Measurements from ENCODE around the gene USP53. TPM values are rescaled to one million over a fixed set of nuclear protein-coding genes. Genes with fewer than 3 reads are reported as not detected.

Gene USP53
- total and polyA plus RNA-seq, 10 of the 15 experiments (the other 5 are each of a cell fraction or from before 2014, with no cell fraction given): 0.23 to 4.0 (median 2.7) TPM

DNA sequence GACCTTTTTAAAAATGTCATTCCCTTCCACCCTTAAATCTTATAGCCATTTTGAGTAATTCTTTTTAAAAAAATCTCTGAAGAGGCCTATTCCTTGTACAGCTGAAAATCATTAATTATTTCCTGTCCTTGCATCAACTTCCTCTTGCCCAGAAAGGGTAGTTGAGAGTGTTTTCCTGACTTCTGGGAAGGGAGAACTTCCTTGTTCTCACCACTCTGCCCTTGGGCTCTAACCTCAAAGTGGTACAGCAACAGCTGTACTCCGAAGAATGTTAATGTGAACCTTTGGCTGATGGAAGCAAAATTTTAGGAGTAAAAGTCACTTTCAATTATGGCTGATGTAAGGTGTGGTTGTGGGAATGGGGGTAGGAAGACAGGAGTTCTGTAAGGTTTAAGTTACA lies 124.5 kb downstream of the USP53 start:
- Histone ChIP-seq H3K36me3 (ENCODE audit: control insufficient read depth in 2 of 2, insufficient read depth in 2 of 2, low read length in 1 of 2) (no peaks in the 10 kb centered on the region), H3K4me3 (no peak overlapping the region), H3K4me1 (ENCODE audit: control insufficient read depth, insufficient read depth, low read length) (no peaks in the 10 kb centered on the region), H2AFZ (ENCODE audit: control insufficient read depth, low read depth, low read length) (no peak overlapping the region), H3K9me3 (replicated peaks; ENCODE audit: control insufficient read depth, insufficient read depth, low read length) (no peaks in the 10 kb centered on the region), H3K27ac (ENCODE audit: control insufficient read depth, insufficient read depth) (no peak overlapping the region), H3K79me2 (ENCODE audit: control insufficient read depth, insufficient read depth, low read length) (no peaks in the 10 kb centered on the region), H4K20me1 (ENCODE audit: control insufficient read depth, insufficient read depth) (no peaks in the 10 kb centered on the region), H3K4me2 (ENCODE audit: control insufficient read depth, insufficient read depth) (no peak overlapping the region), H3K9ac (ENCODE audit: control insufficient read depth, insufficient read depth, low read length) (no peak overlapping the region), H3K27me3 (replicated peaks in 1 of 2; ENCODE audit: control insufficient read depth in 2 of 2, insufficient read depth in 2 of 2, low read length in 1 of 2) (no peaks in the 10 kb centered on the region)
- no peak for FAIRE-seq
- ChIA-PET SMC1A (ENCODE audit: uncharacterized antibody, unreplicated experiment) (no interaction called here), CTCF (no interaction called here), RAD21 (ENCODE audit: unreplicated experiment) (no interaction called here), POLR2A (no interaction called here)
- BruUV-seq (replicated peaks): no TSS peak
- in situ Hi-C loops (cut with MboI): no loop called here
- no peak for DNase-seq (ENCODE audit: low read depth, low spot score)
- ATAC-seq: no peak
- intact Hi-C loops (cut with micrococcal nuclease; ENCODE audit: unreplicated experiment): no loop called here
- 35% methylated on average over 1 of the region's 1 CpG for WGBS (ENCODE audit: insufficient coverage, insufficient replicate concordance, low lambda C conversion rate, missing lambda C conversion rate)
- TF ChIP-seq SMAD1 (IDR thresholded peaks at IDR 0.05; ENCODE audit: low read depth, partially characterized antibody) (no peak), RFX5 (IDR thresholded peaks at IDR 0.05; ENCODE audit: low read depth, low read length) (no peak), KLF5 (IDR thresholded peaks at IDR 0.05; ENCODE audit: partially characterized antibody) (no peak), IKZF1 (conservative IDR thresholded peaks at IDR 0.05) (no peak), TAF1 (IDR thresholded peaks at IDR 0.05; ENCODE audit: borderline replicate concordance, low read depth, low read length) (no peak), ZNF384 (IDR thresholded peaks at IDR 0.05; ENCODE audit: borderline replicate concordance, low read depth, low read length) (no peak), NFYB (IDR thresholded peaks at IDR 0.05; ENCODE audit: insufficient read depth, low read depth, low read length) (no peak), NFIC (IDR thresholded peaks at IDR 0.05; ENCODE audit: low read depth, low read length) (no peak), CHD4 (IDR thresholded peaks at IDR 0.05) (no peak), ZSCAN29 (IDR thresholded peaks at IDR 0.05) (no peak), ZNF592 (IDR thresholded peaks at IDR 0.05) (no peak), NR2C2 (IDR thresholded peaks at IDR 0.05; ENCODE audit: borderline replicate concordance, control insufficient read depth, insufficient read length, low read depth) (no peak)
- TF ChIP-seq, protein P1, sequence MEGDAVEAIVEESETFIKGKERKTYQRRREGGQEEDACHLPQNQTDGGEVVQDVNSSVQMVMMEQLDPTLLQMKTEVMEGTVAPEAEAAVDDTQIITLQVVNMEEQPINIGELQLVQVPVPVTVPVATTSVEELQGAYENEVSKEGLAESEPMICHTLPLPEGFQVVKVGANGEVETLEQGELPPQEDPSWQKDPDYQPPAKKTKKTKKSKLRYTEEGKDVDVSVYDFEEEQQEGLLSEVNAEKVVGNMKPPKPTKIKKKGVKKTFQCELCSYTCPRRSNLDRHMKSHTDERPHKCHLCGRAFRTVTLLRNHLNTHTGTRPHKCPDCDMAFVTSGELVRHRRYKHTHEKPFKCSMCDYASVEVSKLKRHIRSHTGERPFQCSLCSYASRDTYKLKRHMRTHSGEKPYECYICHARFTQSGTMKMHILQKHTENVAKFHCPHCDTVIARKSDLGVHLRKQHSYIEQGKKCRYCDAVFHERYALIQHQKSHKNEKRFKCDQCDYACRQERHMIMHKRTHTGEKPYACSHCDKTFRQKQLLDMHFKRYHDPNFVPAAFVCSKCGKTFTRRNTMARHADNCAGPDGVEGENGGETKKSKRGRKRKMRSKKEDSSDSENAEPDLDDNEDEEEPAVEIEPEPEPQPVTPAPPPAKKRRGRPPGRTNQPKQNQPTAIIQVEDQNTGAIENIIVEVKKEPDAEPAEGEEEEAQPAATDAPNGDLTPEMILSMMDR (IDR thresholded peaks at IDR 0.05 in 2 of 3, conservative IDR thresholded peaks at IDR 0.05 in 1 of 3; ENCODE audit: control insufficient read depth in 2 of 3, extremely low read depth in 1 of 3, insufficient read depth in 1 of 3, low read depth in 3 of 3, low read length in 3 of 3): no peak
- TF ChIP-seq, protein P2, sequence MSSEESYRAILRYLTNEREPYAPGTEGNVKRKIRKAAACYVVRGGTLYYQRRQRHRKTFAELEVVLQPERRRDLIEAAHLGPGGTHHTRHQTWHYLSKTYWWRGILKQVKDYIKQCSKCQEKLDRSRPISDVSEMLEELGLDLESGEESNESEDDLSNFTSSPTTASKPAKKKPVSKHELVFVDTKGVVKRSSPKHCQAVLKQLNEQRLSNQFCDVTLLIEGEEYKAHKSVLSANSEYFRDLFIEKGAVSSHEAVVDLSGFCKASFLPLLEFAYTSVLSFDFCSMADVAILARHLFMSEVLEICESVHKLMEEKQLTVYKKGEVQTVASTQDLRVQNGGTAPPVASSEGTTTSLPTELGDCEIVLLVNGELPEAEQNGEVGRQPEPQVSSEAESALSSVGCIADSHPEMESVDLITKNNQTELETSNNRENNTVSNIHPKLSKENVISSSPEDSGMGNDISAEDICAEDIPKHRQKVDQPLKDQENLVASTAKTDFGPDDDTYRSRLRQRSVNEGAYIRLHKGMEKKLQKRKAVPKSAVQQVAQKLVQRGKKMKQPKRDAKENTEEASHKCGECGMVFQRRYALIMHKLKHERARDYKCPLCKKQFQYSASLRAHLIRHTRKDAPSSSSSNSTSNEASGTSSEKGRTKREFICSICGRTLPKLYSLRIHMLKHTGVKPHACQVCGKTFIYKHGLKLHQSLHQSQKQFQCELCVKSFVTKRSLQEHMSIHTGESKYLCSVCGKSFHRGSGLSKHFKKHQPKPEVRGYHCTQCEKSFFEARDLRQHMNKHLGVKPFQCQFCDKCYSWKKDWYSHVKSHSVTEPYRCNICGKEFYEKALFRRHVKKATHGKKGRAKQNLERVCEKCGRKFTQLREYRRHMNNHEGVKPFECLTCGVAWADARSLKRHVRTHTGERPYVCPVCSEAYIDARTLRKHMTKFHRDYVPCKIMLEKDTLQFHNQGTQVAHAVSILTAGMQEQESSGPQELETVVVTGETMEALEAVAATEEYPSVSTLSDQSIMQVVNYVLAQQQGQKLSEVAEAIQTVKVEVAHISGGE (CRISPR knock-in tag; IDR thresholded peaks at IDR 0.05): no peak

All from GM12878 (cell line).